GF-D8 (cell line): ENCODE data around the gene GRIA3.

Source experiments
- DNase-seq: peaks from one replicate; lab custom pipeline; 2025; lab: John Stamatoyannopoulos, UW

The GRIA3 gene

GRCh38 chrX:123199338-123199737 is 15.3 kb downstream of the GRIA3 start:
- no peak for DNase-seq

GRCh38 chrX:123201720-123202119 is 17.6 kb downstream of the GRIA3 start:
- DNase-seq: no peak

GRCh38 chrX:123202523-123202922 is 18.4 kb downstream of the GRIA3 start:
- no peak for DNase-seq

GRCh38 chrX:123203772-123204171 is 19.7 kb downstream of the GRIA3 start:
- DNase-seq: no peak

DNA sequence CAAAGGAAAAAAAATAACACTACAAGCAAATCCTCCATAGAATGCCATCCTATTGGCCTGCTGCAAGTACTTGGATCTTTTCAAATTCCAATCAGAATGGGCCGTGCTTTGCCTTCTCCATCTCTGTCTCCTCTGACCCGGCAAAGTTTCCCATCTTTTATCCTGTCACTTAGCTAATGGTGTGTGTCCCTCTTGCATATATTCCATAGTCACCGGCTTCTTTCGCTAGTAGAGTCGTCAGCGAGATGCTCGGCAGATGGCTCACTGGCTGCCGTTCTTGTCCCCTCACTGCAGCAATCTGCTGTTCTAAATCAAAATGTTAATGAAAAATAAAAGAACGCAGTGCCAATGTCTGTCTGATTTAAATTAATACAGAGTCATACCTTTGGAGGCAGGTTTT is 22.1 kb downstream of the GRIA3 start:
- DNase-seq: no peak

- no peak for DNase-seq
Measured at GRCh38 chrX:123210252-123210651, 26.2 kb downstream of the GRIA3 start.

DNA sequence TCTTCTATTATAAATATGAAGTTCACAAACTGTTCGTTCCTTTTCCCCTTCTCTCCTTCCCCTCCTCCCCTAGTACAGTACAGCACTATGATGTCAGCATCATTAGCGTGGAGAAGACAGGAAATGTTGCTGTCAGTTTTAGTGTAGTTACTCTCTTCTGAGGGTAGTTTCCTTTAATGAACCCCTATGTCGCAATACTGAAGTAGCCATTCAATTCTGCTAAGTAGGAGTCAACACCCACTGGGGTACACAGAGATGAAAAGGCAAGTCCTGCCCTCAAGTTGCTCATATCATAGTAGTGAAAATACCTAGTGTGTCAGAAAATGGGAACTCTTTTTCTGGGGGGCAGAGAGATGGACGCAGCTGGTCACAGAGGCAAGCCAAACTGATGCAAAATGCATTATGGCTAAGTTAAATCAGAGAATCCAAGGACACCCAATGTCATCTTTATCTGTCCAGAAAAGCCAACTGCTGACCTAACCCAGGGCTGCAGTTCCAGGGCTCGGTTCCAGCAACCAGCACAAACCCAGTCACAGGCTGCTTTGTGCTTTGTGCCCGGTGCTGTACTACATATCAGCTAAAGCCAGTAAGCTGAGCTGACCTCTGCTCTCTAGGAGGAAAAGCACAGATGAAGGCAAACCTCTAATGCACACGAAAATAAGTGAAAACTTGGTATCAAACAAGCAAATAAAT is 31.5 kb downstream of the GRIA3 start:
- DNase-seq: no peak

DNA sequence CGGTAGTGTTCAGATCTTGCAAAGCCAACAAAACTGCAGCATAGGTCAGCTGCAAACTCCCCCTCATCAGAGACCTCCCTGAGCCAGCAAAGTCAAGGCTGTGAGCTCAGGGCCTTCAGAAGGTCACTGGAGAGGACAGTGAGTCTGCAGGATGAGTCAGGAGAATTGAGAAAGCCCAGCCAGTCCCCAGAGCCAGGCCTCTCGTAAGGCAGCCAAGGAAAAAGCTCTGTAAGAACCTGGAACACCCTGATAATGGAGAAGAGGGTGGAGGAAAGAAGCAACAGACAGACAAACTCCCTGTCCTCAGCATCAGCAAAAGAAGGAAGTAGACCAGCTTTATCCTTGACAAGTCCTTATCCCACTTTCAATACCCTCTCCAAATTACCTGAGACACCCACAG is 33.0 kb downstream of the GRIA3 start:
- no peak for DNase-seq

DNA sequence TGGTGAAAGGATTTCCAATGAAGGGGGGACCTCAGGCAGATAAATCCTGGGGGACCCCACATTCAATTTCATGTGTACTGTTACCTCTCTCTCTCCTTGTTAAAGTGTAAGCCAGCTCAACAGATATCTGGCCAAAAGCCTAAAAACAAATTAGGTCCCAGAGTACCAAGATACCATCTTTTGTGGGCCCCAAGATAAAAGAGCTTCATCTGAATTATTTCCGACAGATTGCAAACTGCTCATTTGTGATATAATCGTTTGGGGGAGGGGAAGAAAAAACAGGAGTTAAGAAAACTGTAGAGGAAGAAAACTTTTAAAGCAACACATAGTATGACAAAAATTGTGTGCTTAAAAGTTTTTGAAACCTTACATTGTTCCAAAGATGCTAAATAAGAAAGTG is 33.6 kb downstream of the GRIA3 start:
- DNase-seq: no peak

GRCh38 chrX:123219916-123220315 is 35.8 kb downstream of the GRIA3 start:
- DNase-seq: no peak

DNA sequence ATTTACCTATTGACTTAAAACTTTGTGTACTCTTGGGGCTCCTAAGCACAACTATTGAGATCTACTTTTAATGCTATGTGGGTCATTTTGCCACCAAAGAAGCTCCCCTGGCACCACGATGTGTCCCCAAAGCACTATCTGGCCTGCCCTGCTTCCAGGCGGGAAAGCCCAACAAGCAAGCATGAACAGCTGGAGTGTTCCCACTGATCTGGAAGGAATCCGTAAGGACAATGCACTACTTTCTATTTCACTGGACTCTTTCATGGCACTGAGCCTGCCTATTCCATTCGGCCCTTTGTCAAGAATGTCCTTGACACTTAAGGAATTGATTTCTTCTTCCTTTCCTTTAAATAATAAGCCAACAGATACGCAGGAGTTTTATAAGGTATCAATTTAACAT is 38.8 kb downstream of the GRIA3 start:
- no peak for DNase-seq

- DNase-seq: no peak
Measured at GRCh38 chrX:123223409-123223808, 39.3 kb downstream of the GRIA3 start.

- no peak for DNase-seq
Measured at GRCh38 chrX:123223859-123224258, 39.8 kb downstream of the GRIA3 start.

GRCh38 chrX:123230798-123231197 is 46.7 kb downstream of the GRIA3 start:
- DNase-seq: no peak

DNA sequence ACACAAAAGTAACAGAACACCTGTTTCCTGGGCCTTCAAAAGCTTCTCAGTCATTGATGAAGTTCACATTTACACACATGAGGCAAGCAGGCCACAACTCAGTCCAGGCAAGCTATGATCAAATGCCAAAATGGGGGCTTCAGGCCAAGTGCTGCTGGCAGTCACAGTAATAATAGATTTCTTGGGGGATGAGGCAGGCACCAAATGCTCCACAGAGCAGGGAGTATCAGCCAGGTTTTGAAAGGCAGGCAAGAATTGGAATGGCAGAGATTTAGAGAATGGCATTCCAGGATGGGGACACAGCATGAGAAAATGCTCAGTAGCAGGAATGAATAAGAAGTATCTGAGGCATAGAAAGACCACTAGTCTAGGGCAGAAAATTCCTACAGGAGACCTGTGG is 52.8 kb downstream of the GRIA3 start:
- no peak for DNase-seq

DNA sequence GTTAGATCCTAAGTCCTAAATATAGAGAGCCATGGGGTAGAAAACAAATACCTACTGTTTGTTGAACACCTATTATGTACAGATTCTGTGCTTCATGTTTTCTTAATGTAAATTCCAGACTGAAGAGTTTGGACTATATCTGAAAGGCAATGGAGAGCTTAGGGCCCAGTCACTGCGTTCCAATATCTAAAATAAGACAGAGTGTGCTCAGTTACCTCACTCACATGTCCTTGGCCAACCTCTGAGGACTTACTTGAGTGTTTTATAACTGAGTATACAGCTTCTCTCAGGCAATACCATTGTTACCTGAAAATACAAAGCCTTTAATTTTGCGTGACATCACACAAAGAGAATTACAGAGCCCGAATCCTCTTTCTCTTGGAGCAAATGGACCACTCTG is 53.2 kb downstream of the GRIA3 start:
- DNase-seq: no peak

GRCh38 chrX:123254457-123254856 is 70.4 kb downstream of the GRIA3 start:
- DNase-seq: no peak

DNA sequence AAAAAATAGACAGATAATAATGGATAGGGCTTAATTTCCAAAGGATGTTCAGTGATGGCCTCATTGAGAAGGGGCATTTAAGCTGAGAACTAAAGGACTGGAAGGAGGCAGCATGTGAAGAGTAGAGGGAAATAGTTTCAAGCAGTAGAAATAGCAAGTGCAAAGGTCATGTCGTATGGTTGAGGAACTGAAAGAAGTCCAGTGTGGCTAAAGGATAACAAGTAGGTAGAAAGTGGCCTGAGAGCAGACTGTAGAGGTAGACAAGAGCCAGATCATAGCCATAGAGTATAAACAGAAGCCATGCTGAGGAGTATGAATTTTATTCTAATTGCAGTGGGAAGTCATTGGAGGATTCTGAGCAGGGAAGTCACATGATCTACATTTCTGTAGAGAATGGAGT is 72.3 kb downstream of the GRIA3 start:
- DNase-seq: no peak

DNA sequence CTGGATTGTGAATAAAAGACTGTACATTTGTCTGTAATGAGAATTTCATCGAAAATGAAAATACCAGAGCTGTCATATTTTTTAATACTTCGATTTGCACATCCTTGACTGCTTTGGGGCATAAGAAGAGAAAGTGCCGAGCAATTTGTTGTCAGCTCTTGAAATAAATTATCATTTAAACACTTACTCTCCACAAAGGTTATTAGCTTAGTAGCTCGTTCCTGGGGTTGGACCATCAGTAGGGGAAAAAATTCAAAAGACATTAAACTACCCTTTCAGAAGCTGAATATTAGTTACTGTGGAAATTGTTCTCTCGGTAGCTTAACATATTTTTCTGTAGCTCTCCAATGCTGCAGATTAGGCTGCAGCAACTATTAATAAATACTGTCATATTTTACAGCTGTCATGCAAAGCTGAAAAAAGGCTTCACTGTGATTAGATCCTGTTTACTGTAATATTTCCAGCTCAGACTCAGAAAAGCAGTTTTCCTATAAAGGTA is 76.9 kb downstream of the GRIA3 start:
- no peak for DNase-seq

DNA sequence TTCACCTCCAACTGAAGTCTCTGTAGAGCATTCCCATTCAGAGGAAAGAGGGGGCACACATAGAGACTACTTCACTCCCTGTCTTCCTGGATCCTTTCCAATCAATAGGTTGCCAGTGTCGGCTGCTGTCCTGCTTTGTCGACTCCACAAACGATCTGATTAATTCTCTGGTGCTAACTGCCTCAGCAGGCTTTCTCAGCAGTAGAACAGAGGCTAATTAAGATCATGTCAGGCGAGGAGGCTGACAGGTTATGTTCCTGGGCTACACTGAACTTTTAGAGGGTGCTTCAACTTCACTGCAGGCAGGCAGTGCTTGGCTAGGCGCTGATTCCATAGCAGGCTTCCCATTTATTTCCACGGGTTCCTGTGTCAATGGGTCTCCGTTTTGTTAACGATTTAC is 79.2 kb downstream of the GRIA3 start:
- no peak for DNase-seq

DNA sequence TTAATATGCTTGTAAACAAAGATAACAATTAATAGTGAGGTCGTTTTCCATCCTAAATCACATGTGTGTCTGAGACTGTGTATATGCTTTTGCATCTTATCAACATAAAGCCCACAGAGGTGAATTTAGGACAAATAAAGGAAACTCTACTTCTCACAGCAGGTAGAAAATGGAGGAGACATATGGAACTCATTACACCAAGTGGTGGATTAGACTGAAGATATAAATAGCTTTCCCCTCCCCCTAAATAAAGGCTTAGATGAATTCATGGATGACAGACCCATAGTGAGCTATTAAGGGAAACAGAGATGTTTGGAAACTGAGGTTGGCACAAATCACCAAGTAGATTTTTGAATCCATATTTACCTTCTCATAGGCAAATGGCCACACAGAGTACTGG is 79.7 kb downstream of the GRIA3 start:
- no peak for DNase-seq

DNA sequence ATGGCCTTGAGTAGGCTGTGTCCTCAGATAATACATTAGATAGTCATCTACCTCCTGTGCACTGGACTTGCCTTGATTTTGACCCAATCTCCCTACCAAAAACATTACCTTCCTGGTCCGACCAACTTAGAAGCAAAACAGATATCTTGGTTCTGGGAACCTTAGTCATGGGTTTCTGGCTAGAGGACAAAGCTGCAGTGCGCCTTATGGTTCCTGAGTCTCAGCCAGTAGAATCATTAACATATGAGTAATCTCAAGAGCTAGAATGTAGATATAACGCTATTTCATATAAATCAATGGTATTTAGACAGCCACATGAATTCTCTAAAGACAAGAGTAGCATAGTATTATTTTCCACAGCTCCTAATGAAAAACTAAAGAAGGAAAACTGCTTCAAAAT is 83.1 kb downstream of the GRIA3 start:
- no peak for DNase-seq

DNA sequence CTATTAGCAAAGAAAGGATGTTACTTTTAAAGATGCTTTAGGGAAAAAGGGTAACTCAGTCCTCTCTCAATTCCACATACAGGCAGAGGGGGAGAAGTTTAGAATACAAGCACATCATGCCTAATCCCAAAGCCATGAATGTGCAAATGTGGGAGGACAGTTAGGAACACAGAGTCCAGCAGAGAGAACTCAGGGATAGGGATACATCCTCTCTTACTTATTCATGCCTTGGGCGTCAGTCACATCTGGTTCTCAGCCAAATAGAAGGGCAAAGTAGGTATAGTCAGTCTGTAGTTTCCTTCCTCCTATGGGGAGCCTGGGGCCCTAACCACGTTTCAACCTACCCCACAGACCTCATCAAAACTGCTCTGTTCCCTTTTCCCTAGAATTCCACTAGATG is 87.8 kb downstream of the GRIA3 start:
- DNase-seq: no peak

DNA sequence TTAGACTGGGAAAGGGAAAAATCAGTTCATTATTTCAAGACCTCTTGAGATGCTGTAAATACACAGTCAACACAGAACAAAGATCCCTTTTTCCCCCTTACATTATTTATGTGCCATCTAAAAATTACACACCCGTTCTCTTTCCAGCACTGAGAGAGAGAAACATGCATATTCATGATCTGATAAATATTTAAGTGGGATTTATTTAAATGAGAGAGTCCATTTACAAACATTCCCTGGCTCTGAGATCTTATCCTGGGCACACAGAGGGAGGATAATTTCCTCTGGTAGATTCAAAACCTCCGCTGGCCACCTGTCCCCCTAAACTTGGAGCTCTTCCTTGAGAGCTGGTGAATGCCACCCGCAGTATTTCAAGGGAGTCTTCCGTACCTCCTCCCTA is 88.6 kb downstream of the GRIA3 start:
- no peak for DNase-seq
